HL-60 (cell line): ENCODE measurements around the gene GALNT17.

ENCODE experiments used
- POLR2AphosphoS5 ChIP-seq: IDR thresholded peaks from 2 replicates; pipeline ENCODE4 v1.6.1; 2012; ENCODE audit warnings: low read depth
- TF ChIP-seq, protein P1 (sequence below): IDR thresholded peaks from one replicate; pipeline ENCODE4 v1.5.1; 2011; ENCODE audit warnings: low read length, control low read depth, inconsistent platforms; ENCODE audit not compliant: insufficient read depth
- TF ChIP-seq, protein P2 (sequence below): IDR thresholded peaks from 2 replicates; pipeline ENCODE4 v1.6.1; 2012; ENCODE audit warnings: low read depth; ENCODE audit not compliant: insufficient replicate concordance

DNA sequence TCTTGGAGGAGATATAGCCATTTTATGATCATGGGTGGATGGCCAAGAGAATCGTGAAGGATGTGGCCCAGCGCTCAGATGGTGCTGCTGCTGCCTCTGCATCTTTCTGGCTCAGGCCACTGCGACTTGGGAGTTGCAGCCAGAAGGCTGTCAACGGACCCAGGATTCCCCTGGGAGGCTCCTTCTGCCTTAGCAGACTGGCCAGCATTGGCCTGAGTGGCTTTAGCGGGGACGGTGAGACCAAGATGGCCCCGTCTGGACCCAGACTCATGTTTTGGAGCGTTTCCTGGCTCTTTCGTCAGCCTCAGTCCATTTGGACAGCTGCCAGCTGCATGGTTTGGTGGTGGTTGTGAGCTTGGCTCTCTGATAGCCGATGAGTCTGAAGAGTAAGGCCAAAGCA, 97.2 kb downstream of the GALNT17 start:
- TF ChIP-seq POLR2AphosphoS5: no peak
- TF ChIP-seq, protein P1, sequence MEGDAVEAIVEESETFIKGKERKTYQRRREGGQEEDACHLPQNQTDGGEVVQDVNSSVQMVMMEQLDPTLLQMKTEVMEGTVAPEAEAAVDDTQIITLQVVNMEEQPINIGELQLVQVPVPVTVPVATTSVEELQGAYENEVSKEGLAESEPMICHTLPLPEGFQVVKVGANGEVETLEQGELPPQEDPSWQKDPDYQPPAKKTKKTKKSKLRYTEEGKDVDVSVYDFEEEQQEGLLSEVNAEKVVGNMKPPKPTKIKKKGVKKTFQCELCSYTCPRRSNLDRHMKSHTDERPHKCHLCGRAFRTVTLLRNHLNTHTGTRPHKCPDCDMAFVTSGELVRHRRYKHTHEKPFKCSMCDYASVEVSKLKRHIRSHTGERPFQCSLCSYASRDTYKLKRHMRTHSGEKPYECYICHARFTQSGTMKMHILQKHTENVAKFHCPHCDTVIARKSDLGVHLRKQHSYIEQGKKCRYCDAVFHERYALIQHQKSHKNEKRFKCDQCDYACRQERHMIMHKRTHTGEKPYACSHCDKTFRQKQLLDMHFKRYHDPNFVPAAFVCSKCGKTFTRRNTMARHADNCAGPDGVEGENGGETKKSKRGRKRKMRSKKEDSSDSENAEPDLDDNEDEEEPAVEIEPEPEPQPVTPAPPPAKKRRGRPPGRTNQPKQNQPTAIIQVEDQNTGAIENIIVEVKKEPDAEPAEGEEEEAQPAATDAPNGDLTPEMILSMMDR: no peak
- TF ChIP-seq, protein P2, sequence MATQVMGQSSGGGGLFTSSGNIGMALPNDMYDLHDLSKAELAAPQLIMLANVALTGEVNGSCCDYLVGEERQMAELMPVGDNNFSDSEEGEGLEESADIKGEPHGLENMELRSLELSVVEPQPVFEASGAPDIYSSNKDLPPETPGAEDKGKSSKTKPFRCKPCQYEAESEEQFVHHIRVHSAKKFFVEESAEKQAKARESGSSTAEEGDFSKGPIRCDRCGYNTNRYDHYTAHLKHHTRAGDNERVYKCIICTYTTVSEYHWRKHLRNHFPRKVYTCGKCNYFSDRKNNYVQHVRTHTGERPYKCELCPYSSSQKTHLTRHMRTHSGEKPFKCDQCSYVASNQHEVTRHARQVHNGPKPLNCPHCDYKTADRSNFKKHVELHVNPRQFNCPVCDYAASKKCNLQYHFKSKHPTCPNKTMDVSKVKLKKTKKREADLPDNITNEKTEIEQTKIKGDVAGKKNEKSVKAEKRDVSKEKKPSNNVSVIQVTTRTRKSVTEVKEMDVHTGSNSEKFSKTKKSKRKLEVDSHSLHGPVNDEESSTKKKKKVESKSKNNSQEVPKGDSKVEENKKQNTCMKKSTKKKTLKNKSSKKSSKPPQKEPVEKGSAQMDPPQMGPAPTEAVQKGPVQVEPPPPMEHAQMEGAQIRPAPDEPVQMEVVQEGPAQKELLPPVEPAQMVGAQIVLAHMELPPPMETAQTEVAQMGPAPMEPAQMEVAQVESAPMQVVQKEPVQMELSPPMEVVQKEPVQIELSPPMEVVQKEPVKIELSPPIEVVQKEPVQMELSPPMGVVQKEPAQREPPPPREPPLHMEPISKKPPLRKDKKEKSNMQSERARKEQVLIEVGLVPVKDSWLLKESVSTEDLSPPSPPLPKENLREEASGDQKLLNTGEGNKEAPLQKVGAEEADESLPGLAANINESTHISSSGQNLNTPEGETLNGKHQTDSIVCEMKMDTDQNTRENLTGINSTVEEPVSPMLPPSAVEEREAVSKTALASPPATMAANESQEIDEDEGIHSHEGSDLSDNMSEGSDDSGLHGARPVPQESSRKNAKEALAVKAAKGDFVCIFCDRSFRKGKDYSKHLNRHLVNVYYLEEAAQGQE: no peak
